Skin epidermis (tissue), 12 donors: ENCODE results near the gene LHX4.

Experiments used
- H3K27ac ChIP-seq, 21 experiments: fragments of 200-600 bp; sonication (generic) in 11 of 21; one replicate each; pipeline ENCODE4 v1.5.0; 2020; ENCODE audit warnings: mild to moderate bottlenecking in 3 of 21, inconsistent platforms in 2 of 21, moderate library complexity in 2 of 21
- H3K4me3 ChIP-seq, 7 experiments: fragments of 200-600 bp; sonication (generic) in 2 of 7; one replicate each; pipeline ENCODE4 v1.5.0; 2020; ENCODE audit warnings: inconsistent platforms in 2 of 7, mild to moderate bottlenecking in 2 of 7, moderate library complexity in 1 of 7

The LHX4 gene

GRCh38 chr1:180253585-180254495 lies 23.8 kb downstream of the LHX4 start:
- Histone ChIP-seq H3K27ac (no peak overlapping the region), H3K4me3 (no peak overlapping the region)

DNA sequence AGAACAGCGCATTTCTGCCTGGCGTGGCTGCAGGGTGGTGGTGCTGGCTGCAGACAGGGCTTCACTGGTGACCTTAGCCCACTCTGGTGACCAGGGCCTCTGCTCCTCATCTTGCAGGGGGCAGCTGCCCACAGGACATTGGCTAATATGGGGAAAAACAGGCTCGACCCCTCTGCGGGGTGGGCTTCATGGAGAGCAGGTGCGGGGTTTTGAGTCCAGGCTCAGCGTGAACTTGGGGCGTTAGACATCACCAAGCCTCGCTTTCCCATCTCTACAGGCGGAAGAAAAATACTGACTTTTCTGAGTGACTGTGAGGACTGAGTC lies 24.4 kb downstream of the LHX4 start:
- no peak overlapping the region for H3K27ac ChIP-seq
- H3K4me3 ChIP-seq, result no peak overlapping the region

DNA sequence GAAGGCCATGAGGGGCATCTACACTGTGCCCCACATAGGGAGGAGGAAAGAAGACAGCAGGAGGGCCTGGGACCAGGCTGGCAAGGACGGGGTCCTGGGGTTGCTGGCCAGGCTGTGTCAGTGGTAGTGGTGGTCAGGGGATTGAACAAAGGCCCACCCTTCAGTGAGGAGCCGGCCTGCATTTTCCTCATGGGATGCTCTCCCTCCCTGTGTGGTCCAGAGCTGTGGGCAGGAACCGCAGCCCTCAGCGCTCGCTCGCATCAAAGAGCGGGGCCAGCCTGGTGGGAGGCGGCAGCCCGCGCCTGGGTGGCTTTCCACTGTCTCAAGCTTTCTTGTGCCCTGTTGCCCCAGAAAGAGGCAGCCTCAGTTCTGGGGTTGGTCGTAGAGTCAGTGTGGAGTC lies 24.8 kb downstream of the LHX4 start:
- H3K27ac ChIP-seq, result no peak overlapping the region
- H3K4me3 ChIP-seq, result no peak overlapping the region

DNA sequence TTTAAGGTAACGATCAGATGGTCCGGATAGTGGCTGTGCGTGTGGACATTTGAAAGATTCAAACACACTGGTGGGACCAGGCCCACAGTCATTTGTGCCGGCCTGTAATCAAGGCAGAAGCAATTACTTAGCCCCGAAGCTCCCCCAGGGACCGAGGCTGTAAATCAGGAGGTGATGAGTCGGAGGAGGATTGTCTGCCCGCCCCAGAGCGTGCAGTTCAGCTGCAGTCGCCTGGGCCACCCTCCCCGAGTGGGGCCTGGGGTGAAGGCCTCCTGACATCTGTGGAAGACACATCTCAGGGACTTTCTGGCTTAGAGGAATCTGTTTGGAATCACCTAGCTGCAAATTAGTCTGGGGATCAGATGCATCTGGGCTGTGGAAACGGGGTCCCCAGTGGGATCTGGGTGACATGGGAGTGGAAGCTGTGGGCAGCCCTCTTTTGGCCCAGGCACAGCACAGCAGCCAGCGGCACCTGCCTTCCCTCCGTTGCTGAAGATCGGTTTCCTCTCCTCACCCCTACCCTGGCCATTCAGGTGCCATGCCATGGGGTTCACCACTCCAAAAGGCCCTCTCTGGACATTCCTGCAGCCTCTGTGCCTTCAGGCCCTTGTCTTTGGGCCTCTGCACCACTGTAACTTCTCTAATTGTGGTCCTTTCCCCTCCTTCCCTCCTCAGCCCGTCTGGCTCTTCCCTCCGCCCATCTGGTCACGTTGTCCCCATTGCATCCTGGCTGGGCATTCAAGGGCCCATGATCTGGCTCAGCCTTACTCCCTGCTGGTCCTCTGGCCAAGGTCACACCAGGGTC lies 25.7 kb downstream of the LHX4 start:
- Histone ChIP-seq H3K4me3 (no peak overlapping the region), H3K27ac (no peak overlapping the region)

DNA sequence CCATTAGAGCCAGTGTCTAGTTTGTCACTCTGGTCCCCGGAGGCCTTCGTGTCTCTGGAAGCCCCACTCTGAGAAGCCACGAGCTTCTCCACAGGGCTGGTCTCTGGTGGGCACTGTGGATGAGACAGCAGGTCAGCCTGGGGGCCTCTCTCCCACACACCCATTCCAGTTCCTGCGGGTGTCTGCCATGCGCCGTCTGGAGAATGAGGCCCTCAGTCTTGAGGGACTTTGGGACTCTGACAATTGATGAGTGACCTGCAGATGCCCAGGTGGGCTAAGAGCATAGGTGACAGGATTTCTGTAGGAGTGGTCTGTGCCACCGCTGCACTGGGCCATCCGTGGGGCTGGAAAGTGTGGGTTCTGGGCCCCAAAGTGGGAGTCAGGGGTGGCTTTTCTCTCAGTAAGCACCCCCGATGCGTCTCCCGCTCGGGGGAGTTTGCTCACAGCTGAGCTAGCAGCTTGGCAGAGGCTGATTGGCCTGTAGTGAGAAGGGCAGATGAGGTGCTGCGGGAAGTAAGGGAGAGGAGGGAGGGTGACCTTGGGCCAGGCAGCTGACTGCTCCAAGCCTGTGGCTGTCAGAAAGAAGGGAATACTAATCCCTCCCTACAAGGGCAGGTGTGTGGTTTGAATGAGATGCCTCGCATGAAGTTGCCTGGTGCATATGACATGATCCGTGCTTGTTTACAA lies 26.4 kb downstream of the LHX4 start:
- H3K4me3 ChIP-seq, result no peak overlapping the region

DNA sequence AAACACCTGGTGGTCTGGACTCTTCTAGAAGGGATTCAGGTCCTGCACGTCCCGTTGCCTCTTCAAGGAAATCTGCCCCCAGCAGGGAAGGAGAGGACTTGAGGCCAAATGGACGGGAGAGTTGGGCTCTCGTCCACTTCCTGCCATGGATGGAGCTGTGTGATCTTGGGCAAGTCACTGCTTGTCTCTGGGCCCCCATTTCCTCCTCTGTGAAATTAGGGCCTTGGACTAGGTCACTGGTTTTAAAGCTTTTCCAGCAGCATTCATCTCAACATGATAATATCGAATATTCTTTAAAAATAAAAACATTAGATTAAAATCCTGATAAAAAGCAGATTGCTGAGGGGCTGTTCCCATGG lies 26.9 kb downstream of the LHX4 start:
- no peak overlapping the region for H3K27ac ChIP-seq
- H3K4me3 ChIP-seq, result no peak overlapping the region

More for the DNA sequence above, 26.4 kb downstream of the LHX4 start:
- H3K27ac ChIP-seq, result no peak overlapping the region

DNA sequence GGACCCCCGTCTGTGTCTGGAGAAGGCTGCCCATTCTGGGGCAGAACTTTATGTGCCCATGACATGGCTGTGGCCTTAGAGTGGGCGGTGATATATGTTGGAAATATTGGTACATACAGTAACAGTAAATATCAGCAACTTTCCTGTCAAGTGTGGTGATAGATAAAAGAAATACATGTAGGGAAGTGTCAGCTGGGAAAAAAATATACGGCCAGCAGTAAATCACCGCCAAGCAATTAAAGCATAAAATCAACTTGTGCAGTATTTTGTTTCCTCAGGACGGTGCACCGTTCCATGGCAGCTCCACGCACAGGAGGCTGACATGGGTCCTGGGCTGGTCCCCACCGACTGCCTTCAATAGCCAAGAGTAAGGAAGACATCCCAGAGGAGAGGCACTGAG lies 27.4 kb downstream of the LHX4 start:
- H3K27ac ChIP-seq, result no peak overlapping the region
- no peak overlapping the region for H3K4me3 ChIP-seq

DNA sequence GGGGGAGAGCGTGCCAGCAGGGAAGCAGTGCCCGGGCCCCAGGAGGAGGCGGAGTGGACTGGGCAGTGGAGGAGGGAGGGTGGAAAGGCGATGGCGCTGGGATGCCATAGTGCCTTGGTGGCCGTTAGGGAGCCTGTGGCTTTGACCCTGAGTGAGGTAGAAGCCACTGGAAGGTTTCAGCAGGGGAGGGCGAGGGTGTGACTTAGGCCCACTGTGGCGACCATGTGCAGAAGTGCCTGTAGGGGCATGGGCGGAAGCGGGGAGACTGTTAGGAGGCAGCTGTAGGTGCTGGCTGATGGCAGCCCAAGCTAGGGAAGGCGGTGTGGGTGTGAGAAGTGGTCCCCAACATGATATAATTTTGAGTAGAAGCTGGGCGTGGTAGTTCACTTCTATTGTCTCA lies 28.2 kb downstream of the LHX4 start:
- H3K4me3 ChIP-seq, result no peak overlapping the region
- no peak overlapping the region for H3K27ac ChIP-seq

DNA sequence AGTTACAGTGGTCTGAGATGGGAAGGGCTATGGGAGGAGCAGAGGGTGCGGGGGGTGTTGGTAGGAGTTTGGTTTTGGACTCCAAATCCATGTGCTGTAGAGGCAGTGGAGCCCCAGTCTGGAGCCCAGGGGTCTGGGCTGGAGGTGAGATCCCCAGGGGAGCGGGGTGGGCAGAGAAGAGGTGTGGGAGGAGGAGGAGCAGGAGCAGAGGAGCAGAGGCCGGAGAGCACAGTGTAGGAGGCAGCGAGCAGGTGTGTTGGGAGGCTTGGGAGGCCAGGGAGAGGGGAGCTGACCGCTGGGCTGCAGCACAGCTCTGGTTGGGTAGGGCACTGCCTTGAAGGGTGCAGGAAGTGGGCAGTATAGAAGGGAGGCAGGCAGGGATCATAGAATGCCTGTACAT lies 28.9 kb downstream of the LHX4 start:
- Histone ChIP-seq H3K4me3 (no peak overlapping the region), H3K27ac (no peak overlapping the region)

- Histone ChIP-seq H3K27ac (no peak overlapping the region), H3K4me3 (no peak overlapping the region)
Observed at GRCh38 chr1:180259431-180260338, 29.6 kb downstream of the LHX4 start.

GRCh38 chr1:180260541-180260940 lies 30.5 kb downstream of the LHX4 start:
- no peak overlapping the region for H3K27ac ChIP-seq
- no peak overlapping the region for H3K4me3 ChIP-seq

DNA sequence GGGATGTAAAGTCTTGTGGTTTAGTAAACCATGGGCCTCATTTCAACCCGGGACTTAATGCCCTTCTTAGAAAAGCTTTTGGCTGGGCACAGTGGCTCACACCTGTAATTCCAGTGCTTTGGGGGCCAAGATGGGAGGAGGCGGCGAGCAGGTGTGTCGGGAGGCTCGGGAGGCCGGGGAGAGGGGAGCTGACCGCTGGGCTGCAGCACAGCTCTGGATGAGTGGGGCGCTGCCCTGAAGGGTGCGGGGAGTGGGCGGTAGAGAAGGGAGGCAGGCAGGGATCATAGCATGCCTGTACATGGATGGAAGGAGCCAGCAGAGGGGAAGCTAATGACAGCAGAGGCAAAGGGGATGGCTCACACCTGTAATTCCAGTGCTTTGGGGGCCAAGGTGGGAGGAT lies 31.0 kb downstream of the LHX4 start:
- no peak overlapping the region for H3K4me3 ChIP-seq
- H3K27ac ChIP-seq, result no peak overlapping the region

GRCh38 chr1:180261524-180262155 lies 31.6 kb downstream of the LHX4 start:
- H3K27ac ChIP-seq, result no peak overlapping the region

DNA sequence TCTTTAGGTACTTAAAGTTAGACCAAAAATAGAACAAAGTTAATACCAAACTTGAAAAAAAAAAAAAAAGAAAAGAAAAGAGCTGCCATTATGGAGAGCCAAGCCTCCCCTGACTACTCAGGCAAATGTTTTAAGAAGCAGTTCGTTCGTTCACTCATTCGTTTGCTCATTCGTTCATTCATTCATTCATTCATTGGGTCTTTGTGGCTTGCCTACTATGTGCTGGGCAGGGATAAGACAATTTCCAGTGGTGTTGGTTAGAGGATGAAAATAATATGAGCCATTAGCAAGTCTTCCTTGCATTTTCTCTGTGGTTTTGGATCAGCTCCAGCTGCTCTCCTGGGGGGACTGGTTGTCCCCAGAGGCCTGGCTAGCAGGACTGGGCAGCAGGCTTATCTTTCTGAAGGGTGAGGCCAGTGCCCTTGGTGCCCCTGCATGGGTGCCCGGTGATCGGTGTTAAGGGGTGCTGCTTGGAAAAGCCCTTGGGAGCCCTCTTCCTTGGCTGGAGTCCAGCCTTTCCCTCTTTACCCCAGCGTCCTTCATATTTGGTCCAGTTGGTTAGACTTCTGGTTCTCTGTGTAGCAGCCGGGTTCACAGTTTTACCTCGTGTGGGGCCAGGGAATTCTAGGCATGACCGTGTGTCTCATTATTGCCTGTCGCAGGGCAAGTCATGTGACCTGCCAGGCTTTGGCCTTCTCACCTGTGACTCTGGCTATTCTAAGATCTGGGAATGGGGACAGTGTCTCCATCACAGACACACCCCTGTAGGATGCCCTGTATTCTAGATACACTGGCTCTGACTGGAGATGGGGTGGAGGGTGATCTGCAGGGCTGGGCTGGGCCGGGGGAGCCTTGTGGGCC lies 32.8 kb downstream of the LHX4 start:
- H3K4me3 ChIP-seq, result no peak overlapping the region
- no peak overlapping the region for H3K27ac ChIP-seq

More at GRCh38 chr1:180261524-180262155, 31.6 kb downstream of the LHX4 start:
- no peak overlapping the region for H3K4me3 ChIP-seq

- no peak overlapping the region for H3K27ac ChIP-seq
- H3K4me3 ChIP-seq, result no peak overlapping the region
Observed at GRCh38 chr1:180264595-180264994, 34.5 kb downstream of the LHX4 start.

DNA sequence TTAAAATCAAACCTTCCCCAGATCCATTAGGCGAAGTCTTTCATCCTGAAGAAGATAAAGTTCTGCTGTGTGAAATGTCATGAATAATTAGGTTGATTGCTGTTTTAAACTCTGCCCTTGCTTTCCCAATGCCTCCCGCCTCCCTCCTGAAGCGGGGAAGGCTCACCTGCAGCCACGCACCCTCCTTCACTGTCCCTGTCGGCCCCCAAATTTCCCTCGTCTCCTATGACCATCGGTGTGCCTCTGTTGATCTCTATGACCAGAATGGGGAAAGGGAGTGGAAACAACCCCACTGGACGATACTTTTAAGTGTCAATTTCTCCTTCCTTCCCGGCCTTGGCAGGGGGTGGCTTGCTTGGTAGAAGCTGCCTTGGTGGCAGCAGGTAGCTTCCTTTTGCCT lies 35.1 kb downstream of the LHX4 start:
- Histone ChIP-seq H3K4me3 (no peak overlapping the region), H3K27ac (no peak overlapping the region)

DNA sequence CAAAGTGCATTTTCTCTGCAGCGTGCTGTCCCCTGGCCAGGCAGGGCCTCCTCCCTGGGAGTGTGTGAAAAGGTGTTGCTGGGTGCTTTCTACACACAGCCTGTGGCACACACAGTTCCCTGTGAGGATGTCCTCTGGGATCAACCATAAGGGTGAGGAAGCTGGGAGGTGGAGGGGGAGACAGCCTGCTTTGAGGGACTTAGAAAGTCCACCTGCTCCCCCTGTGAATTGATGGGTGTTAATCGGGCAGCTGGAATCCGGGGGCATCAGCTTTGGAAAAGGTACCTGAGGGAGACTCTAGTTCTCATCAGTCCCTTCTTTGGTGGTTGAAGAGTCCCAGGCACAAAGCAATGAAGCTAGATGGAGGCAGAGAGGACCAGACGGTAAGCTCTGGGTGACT lies 35.8 kb downstream of the LHX4 start:
- H3K4me3 ChIP-seq, result no peak overlapping the region
- H3K27ac ChIP-seq, result no peak overlapping the region
